HL-60 (cell line): ENCODE data around the gene ASPSCR1.

Experiments
- DNase-seq, 2 experiments: peaks; one replicate each; pipeline ENCODE4 v3.0.0-alpha.2; 2010 to 2020; ENCODE audit warnings: low read depth in 1 of 2, low spot score in 1 of 2
- H3K27ac ChIP-seq: fragments of 250-450 bp; sonication (Bioruptor Pico); replicated peaks from 2 replicates; pipeline ENCODE4 v1.5.1; 2020; ENCODE audit warnings: mild to moderate bottlenecking, moderate library complexity
- H3K27me3 ChIP-seq: fragments of 250-450 bp; sonication (Bioruptor Pico); 2 replicates; pipeline ENCODE4 v1.5.1; 2021; ENCODE audit warnings: mild to moderate bottlenecking, moderate library complexity; ENCODE audit not compliant: insufficient read depth, poor library complexity, severe bottlenecking
- H3K4me3 ChIP-seq: replicated peaks from 2 replicates; pipeline ENCODE4 v1.5.1; 2011; ENCODE audit warnings: mild to moderate bottlenecking, control low read depth, low read length; ENCODE audit not compliant: insufficient read depth
- GABPA ChIP-seq: IDR thresholded peaks from 2 replicates; pipeline ENCODE4 v1.6.1; 2012; ENCODE audit warnings: low read depth
- POLR2AphosphoS5 ChIP-seq: IDR thresholded peaks from 2 replicates; pipeline ENCODE4 v1.6.1; 2012; ENCODE audit warnings: low read depth
- SPI1 ChIP-seq: IDR thresholded peaks from 2 replicates; pipeline ENCODE4 v1.6.1; 2012; ENCODE audit warnings: low read depth, mild to moderate bottlenecking, borderline replicate concordance
- TF ChIP-seq, protein P1 (sequence below): IDR thresholded peaks from 2 replicates; pipeline ENCODE4 v1.6.1; 2012; ENCODE audit warnings: low read depth; ENCODE audit not compliant: insufficient replicate concordance
- TF ChIP-seq, protein P2 (sequence below): IDR thresholded peaks from one replicate; pipeline ENCODE4 v1.5.1; 2011; ENCODE audit warnings: low read length, control low read depth, inconsistent platforms; ENCODE audit not compliant: insufficient read depth

The ASPSCR1 gene

DNA sequence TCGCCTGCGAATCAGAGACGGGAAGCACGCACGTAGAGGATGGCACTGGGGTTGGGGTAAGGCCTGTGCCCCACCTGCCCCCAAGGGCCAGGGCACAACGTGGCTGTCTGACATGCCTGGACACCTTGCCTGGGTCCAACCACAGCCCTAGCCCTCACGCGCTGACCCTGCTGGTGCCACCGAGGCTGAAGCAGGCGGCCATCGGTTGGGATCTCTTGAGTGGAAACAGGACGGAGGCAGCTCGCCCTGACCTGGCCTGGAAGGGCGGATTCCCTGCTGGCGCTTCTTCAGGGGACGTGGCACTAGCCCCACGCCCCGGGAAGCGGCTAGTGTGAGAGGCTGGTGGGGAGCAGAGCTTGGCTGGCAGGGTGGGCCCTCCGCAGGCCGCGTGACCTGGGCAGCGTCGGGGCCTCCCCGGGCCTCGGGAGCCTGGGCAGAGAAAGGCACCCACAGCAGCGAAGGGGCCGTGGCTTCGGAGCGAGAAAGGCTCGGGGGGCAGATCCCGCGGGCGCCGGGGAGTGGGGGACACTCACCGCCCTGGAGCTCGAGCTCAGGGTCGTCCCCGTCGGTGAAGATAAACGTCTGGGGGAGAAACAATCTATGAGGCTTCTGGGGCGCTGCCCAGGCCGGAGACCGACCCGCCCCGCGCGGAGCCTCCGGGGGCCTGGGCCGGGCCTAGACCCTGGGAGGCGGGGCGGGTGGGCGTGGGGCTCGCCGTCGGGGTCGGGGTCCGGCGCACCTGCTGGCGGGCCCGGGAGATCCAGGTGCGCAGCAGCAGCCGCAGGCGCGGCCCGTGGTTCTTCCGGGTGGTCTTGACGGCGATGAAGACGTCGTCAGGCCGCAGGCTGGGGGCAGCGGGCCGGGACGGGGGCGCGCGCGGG lies 73.6 kb downstream of the ASPSCR1 start:
- no peak for TF ChIP-seq POLR2AphosphoS5
- TF ChIP-seq SPI1: no peak
- TF ChIP-seq GABPA: no peak
- TF ChIP-seq, protein P1, sequence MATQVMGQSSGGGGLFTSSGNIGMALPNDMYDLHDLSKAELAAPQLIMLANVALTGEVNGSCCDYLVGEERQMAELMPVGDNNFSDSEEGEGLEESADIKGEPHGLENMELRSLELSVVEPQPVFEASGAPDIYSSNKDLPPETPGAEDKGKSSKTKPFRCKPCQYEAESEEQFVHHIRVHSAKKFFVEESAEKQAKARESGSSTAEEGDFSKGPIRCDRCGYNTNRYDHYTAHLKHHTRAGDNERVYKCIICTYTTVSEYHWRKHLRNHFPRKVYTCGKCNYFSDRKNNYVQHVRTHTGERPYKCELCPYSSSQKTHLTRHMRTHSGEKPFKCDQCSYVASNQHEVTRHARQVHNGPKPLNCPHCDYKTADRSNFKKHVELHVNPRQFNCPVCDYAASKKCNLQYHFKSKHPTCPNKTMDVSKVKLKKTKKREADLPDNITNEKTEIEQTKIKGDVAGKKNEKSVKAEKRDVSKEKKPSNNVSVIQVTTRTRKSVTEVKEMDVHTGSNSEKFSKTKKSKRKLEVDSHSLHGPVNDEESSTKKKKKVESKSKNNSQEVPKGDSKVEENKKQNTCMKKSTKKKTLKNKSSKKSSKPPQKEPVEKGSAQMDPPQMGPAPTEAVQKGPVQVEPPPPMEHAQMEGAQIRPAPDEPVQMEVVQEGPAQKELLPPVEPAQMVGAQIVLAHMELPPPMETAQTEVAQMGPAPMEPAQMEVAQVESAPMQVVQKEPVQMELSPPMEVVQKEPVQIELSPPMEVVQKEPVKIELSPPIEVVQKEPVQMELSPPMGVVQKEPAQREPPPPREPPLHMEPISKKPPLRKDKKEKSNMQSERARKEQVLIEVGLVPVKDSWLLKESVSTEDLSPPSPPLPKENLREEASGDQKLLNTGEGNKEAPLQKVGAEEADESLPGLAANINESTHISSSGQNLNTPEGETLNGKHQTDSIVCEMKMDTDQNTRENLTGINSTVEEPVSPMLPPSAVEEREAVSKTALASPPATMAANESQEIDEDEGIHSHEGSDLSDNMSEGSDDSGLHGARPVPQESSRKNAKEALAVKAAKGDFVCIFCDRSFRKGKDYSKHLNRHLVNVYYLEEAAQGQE: no peak
- TF ChIP-seq, protein P2, sequence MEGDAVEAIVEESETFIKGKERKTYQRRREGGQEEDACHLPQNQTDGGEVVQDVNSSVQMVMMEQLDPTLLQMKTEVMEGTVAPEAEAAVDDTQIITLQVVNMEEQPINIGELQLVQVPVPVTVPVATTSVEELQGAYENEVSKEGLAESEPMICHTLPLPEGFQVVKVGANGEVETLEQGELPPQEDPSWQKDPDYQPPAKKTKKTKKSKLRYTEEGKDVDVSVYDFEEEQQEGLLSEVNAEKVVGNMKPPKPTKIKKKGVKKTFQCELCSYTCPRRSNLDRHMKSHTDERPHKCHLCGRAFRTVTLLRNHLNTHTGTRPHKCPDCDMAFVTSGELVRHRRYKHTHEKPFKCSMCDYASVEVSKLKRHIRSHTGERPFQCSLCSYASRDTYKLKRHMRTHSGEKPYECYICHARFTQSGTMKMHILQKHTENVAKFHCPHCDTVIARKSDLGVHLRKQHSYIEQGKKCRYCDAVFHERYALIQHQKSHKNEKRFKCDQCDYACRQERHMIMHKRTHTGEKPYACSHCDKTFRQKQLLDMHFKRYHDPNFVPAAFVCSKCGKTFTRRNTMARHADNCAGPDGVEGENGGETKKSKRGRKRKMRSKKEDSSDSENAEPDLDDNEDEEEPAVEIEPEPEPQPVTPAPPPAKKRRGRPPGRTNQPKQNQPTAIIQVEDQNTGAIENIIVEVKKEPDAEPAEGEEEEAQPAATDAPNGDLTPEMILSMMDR: no peak
- Histone ChIP-seq H3K27ac (peak overlapping the region; percentile 5; the same call in 1 of the 2 replicates), H3K4me3 (peak overlapping the region; percentile 78), H3K27me3 (no peaks in the 10 kb centered on the region)
- no peak for DNase-seq

DNA sequence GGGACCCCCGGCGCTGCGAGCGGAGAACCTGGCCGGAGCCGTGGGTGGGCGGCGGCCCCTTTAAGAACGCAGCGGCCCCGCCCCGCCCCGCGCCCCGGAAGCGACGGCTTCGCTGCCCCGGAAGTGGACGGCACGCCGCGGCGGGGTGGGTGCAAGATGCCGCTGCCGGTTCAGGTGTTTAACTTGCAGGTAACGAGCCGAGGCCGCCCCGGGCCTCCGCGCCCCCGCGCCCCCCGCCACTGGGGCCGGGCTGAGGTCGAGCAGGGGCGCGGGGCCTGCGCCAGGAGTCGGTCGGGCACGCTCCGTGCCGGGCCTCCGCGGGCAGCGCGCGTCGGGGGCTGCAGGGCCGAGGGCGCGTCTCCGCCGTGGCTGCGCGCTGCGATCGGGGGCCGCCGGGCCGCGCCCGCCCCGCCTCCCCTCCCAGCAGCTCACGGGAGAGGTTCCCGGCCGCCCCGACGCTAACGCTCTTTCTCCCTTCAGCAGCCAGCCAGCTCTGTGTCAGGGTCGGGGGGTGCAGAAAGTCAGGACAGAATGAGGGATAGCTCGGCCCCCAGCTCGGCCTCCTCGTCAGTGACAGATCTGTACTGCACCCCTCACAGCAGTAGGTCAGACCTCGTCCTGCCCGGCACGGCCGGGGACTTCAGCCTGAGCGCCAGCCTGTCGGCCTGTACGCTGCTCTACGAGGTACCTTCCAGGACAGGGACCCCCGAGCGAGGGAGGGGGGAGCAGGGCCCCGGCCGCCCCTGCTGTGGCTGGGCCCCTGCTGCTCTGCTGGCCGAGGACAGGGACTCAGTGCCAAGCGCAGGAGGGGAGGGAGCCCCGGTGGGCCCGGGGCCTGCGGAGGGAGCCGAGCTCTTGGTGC lies 74.6 kb downstream of the ASPSCR1 start, which contains the start of the genes GPS1 and RFNG:
GPS1 (plus strand) TSS at position 123 of the 862 bp plus-strand sequence; CDS start at position 157, 34 bp downstream.
RFNG (minus strand) TSS at position 36 of the 862 bp plus-strand sequence. CDS start 45 bp downstream, outside the sequence.
- DNase-seq: peak; percentile 62 to 63
- TF ChIP-seq, protein P2: no peak
- peak; percentile 91 for TF ChIP-seq GABPA
- TF ChIP-seq POLR2AphosphoS5: 0 out of 2 replicates have a peak, but pooled peaks have one; percentile 17
- Histone ChIP-seq H3K27ac (peak within 1 kb of the TSS; percentile 55), H3K27me3 (no peaks in the 10 kb centered on the region), H3K4me3 (peak within 1 kb of the TSS; percentile 78)

DNA sequence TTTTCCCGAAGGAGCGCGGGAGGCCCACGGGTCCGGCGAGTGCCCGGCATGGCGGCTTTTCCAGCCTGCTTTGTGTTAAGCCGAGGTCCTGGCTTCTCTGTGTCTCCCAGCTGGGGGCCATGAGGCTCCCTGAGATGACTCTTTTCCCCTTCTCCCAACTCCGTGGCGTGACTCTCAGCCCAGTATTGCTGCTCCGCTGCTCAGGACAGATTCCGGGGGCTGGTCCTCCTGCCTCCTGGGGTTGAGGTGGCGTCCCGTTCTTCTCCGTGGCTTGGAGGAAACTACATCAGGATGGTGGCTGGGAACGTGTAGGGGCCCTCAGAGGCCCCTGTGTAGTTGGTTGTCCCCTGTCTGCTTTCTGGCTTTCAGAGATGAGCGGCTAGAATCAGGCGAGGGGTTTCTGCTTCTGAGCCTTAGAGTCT lies 75.2 kb downstream of the ASPSCR1 start:
- H3K4me3 ChIP-seq: peak overlapping the region; percentile 78
- no peak for DNase-seq
- H3K27me3 ChIP-seq: no peaks in the 10 kb centered on the region
- TF ChIP-seq POLR2AphosphoS5 (no peak), GABPA (no peak), SPI1 (no peak)
- TF ChIP-seq, protein P2: no peak
- TF ChIP-seq, protein P1: no peak
- peak overlapping the region; percentile 55 for H3K27ac ChIP-seq
